ENCODE results near the gene NOL11. TPM values are rescaled to one million over a fixed set of nuclear protein-coding genes. Genes with fewer than 3 reads are reported as not detected.
"Not testable (repeated sequence)": the region's sequence is repeated elsewhere in the genome, so short reads cannot be mapped to it uniquely, and the experiment has no call there.

The NOL11 gene
- total RNA-seq, 1 experiment from 2014 or later: 106 TPM

DNA sequence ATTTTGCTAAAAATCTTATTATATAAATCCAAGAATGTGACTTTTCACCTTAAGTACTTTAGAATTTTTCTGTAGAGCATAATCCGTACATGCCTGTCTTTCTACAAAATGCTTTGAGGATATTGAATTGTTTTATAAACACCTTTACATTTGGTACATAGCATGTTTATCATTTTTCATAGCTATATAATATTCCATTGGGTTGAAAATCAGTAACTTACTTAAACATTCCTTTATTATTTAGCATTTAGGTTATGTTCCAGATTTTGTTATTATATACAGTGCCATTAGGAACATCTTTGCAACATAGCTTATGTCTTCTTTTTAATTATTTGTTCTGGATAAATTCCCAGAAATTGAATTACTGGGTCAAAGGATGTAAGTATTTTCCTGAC lies 17.0 kb upstream of the NOL11 start:
- in situ Hi-C loops (cut with HindIII; ENCODE audit: low sequenced_read_pairs): no loop called here
- DNase-seq (ENCODE audit: low spot score): no peak

- DNase-seq (ENCODE audit: low spot score); in situ Hi-C loops (cut with HindIII; ENCODE audit: low sequenced_read_pairs): not testable (repeated sequence)
These were observed 14.9 kb upstream of the NOL11 start for GRCh38 chr17:67702861-67703260.

DNA sequence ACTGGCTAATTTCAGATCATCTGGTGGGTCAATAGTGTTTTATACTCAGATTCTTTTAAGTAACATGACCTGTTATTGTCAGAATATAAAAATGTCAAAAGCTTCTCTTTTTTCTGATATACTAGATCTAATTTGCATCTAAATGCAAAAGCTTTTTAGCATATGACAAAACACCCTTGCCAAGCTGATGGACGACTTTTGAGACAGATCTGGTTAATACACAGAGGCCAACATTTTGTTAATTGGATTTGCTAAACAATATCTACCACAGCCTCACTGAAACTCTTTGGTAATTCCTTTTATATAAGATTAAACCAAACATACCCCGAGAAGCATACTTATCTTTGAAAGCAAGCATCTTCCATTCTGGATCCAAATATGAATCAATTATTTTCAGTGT lies 10.3 kb upstream of the NOL11 start:
- in situ Hi-C loops (cut with HindIII; ENCODE audit: low sequenced_read_pairs): no loop called here

DNA sequence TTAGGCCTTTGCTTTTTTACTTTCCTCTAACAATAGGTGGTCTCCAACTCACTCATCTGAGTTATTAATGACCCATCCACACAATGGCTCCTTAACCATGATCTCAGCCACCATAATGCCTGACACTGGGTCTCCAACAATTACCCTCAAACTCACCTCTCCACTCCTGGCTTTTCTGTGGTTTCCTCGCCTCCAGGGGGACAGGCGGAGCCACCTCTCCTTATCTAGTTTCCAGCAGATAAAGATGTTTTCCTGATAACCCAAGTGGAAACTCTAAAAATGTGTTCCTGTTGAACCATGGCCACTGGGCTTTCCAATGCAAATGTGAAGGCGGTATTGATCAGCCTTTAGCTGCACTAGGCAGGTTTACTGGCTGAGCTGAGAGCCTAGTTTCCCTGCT lies 9.4 kb upstream of the NOL11 start:
- in situ Hi-C loops (cut with HindIII; ENCODE audit: low sequenced_read_pairs): no loop called here
- DNase-seq (ENCODE audit: low spot score): no peak

More for the DNA sequence above, 10.3 kb upstream of the NOL11 start:
- no peak for DNase-seq (ENCODE audit: low spot score)

DNA sequence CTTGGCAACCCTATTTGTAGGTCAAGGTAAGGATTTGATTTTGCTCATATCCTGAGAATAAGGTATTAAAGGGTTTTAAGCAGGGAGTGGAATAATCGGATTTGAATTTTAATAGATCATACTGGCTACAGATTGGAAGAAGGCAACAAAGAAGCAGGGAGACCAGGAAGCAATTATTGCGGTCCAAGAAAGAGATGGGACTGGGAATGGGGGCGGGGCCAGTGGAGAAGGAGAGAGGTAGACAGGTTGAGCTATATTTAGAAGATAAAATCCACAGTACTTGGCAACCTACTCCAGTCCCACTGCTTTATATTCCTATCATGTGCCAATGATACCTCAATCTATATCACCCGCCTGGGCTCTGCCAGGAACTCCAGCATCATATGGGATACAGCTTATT lies 5.8 kb upstream of the NOL11 start:
- no peak for DNase-seq (ENCODE audit: low spot score)
- in situ Hi-C loops (cut with HindIII; ENCODE audit: low sequenced_read_pairs): no loop called here

GRCh38 chr17:67712375-67712774 lies 5.4 kb upstream of the NOL11 start:
- DNase-seq (ENCODE audit: low spot score): no peak
- in situ Hi-C loops (cut with HindIII; ENCODE audit: low sequenced_read_pairs): no loop called here

DNA sequence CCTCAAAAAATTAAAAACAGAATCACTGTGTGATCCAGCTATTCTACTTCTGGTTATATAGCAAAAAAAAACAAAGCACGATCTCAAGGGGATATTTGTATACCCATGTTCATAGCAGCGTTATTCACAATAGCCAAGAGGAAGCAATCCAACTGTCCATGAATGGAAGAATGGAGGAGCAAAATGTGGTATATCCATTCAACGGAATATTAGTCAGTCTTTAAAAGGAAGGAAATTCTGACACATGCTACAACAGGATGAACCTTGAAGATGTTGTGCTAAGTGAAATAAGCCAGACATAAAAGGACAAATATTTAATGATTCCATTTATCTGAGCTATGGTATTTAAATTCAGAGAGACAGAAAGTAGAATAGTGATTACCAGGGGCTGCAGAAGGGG lies 4.6 kb upstream of the NOL11 start:
- in situ Hi-C loops (cut with HindIII; ENCODE audit: low sequenced_read_pairs): no loop called here
- DNase-seq (ENCODE audit: low spot score): no peak

GRCh38 chr17:67716405-67716798 lies 1.3 kb upstream of the NOL11 start:
- in situ Hi-C loops (cut with HindIII; ENCODE audit: low sequenced_read_pairs): no loop called here
- DNase-seq (ENCODE audit: low spot score): no peak

- no peak for DNase-seq (ENCODE audit: low spot score)
- in situ Hi-C loops (cut with HindIII; ENCODE audit: low sequenced_read_pairs): no loop called here
These were observed 528 bp upstream of the NOL11 start for GRCh38 chr17:67717192-67717623.

DNA sequence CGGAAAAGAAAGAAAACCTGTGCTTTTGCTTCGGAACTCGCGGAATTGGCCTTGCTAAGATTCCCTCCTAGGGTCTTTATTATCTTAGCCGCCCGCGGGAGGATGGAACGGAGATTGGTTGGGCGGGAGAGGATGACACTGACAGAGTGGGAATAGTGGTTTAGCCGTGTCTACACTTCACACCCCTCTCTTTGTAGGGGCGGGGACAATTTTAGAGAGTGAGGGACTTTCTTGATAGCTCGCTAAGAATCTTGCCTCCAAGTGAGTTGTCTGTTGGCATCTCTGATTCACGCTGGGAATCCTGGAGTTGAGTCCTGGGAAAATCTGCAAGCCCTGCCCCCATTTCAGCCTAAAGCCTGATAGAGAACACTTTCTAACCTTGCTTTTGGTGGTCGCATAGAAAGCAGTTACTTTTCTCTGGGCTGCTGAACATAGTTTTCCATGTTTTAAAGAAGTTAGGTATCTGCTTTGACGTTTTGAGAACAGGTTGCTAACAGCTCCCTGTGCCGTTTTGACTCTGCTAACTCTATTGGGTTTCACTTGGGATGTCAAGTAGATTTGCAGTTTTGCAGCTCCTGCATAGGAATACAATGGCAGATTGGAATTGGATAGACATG lies 697 bp downstream of the NOL11 start:
- in situ Hi-C loops (cut with HindIII; ENCODE audit: low sequenced_read_pairs): no loop called here
- DNase-seq (ENCODE audit: low spot score): no peak

DNA sequence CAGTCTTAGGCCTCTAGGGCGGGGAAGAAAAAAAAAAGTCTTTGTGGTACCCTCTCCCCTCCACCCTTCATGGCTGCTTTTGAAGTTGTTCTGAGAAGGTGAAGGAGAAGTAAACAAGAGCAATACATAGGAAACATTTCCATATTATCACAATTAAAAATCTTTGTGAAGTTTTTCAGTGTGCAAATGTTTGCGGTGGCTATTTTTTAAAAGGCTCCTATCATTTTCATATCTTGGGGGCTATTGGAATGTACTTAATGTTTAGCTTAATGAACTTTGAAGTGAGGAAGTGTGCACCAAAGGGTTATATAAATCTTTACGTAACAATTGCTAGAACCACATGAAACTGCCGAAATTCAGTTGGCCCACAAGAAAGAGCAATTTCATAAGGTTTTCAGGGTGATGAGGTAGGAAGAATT lies 7.6 kb downstream of the NOL11 start:
- in situ Hi-C loops (cut with HindIII; ENCODE audit: low sequenced_read_pairs): no loop called here
- no peak for DNase-seq (ENCODE audit: low spot score)

DNA sequence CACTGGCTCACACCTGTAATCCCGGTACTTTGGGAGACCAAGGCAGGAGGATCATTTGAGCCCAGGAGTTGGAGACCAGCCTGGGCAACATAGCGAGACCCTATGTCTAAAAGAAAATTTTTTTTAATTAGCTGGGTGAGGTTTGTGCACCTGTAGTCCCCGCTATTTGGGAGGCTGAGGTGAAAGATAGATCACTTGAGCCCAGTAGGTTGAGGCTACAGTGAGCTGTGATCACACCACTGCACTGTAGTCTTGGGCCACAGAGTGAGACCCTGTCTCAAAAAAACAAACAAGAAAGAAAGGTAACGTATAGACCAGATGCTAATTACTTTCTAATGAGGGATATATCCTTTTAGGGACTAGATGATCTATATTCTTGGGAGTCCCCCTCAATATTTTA lies 8.1 kb downstream of the NOL11 start:
- DNase-seq (ENCODE audit: low spot score): no peak
- in situ Hi-C loops (cut with HindIII; ENCODE audit: low sequenced_read_pairs): no loop called here

- DNase-seq (ENCODE audit: low spot score); in situ Hi-C loops (cut with HindIII; ENCODE audit: low sequenced_read_pairs): not testable (repeated sequence)
These were observed 9.7 kb downstream of the NOL11 start for GRCh38 chr17:67727152-67728039.

DNA sequence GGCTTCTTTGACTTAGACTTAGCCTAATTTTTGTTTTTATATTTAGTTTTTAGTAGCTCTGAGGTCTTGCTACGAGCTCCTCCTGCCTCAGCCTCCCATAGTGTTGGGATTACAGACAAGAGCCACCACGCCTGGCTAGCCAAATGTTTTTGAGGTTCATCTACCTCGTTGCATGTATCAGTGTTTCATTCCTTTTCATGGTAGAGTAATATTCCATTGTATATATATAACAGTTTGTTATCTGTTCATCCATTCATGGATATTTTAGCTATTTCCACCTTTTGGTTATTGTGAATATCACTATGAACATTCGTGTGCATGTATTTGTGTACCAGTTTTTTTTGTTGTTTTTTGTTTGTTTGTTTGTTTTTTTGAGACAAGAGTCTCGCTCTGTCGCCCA lies 12.2 kb downstream of the NOL11 start:
- in situ Hi-C loops (cut with HindIII; ENCODE audit: low sequenced_read_pairs): no loop called here
- no peak for DNase-seq (ENCODE audit: low spot score)

GRCh38 chr17:67730731-67731130 lies 13.0 kb downstream of the NOL11 start:
- DNase-seq (ENCODE audit: low spot score): no peak
- in situ Hi-C loops (cut with HindIII; ENCODE audit: low sequenced_read_pairs): no loop called here

DNA sequence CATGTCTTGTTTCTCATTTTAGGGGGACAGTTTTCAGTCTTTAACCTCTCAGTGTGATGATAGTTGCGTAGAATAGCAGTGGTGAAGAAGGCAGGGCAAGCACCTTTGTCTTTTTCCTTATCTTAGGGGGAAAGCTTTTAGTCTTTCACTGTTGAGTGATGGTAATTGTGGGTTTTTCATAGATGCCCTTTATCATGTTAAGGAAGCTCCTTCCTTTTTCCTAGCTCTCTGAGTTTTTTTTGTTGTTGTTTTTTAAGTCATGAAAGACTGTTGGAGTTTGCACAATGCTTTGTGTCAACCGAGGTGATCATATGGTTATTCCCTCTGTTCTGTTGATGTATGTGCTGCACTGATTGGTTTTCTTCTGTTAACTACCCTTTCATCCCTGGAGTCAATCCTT lies 15.7 kb downstream of the NOL11 start:
- in situ Hi-C loops (cut with HindIII; ENCODE audit: low sequenced_read_pairs): no loop called here
- DNase-seq (ENCODE audit: low spot score): no peak

- DNase-seq (ENCODE audit: low spot score): no peak
- in situ Hi-C loops (cut with HindIII; ENCODE audit: low sequenced_read_pairs): no loop called here
These were observed 19.4 kb downstream of the NOL11 start for GRCh38 chr17:67737145-67737544.

DNA sequence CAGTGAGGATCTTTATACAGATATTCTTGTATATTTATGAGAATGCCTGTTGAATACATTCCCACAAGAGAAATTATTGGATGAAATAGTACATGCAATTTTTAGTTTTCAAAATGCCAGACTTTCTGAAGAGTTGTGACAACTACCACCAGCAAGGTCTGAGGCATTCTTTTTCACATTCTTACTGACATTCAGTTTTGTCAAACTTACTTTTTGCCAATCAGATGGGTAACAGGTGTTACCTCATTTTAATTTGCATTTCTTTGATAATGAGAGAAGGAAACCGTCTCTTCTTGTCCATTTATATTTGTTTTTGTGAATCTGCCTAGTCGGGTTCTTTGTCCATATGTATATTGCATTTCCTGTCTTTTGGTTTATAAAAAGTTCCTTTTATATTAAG lies 24.3 kb downstream of the NOL11 start:
- no peak for DNase-seq (ENCODE audit: low spot score)
- in situ Hi-C loops (cut with HindIII; ENCODE audit: low sequenced_read_pairs): no loop called here

GRCh38 chr17:67746704-67747571 lies 29.2 kb downstream of the NOL11 start:
- in situ Hi-C loops (cut with HindIII; ENCODE audit: low sequenced_read_pairs): no loop called here
- DNase-seq (ENCODE audit: low spot score): no peak

DNA sequence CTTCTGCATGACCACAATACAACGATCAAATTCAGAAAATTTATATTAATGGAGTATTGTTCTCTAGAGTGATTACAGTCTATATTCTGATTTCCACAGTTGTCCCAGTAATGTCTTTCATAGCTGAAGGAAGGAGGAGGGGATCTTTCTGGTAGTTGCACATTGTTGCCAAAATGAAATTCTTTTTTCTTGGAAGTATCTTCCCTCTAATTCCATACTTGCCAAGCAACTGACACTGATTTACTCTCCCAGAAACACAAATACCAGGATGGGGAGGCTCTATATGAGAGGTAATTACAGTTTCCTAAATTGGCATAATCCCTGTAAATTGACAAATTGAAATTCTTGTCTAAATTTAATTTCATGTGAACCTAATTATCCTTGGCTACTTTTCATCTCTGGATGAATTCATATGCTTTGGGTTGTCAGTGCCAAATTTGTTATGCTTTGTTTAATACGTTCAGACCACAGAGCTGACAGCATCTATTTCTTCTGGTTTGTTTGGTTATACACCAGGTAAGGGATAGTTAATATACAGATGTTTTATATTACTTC lies 30.0 kb downstream of the NOL11 start:
- in situ Hi-C loops (cut with HindIII; ENCODE audit: low sequenced_read_pairs): no loop called here
- no peak for DNase-seq (ENCODE audit: low spot score)
